GM19023 (cell line): ENCODE data around the gene CIB2.
A peak's percentile ranks its signal among the peaks of the same experiment; 100 is the strongest.

Experiments used
- ATAC-seq: cut with Tn5 transposase; IDR thresholded peaks from one replicate; pipeline ENCODE4 v1.9.1; 2021; ENCODE audit warnings: mild to moderate bottlenecking, moderate library complexity; ENCODE audit not compliant: unreplicated experiment

CIB2 gene

DNA sequence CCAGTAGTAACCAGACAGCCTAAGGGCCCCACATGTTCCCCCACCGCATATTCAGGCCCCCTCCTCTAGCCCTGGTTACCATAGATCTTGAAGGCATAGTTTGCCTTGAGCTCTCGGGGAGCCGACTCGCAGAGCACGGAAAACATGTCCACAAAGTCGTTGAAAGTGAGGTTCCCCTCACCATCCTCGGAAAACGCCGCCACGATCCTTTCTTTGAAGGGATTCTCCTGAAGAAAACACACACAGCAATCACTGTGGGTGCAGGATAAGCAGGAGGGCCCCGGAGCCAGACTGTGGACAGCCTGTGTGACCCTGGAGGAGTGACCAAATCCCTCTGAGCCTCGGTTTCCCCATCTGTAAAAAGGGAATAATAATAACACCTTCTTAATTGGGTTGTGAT is 22.1 kb downstream of the CIB2 start:
- ATAC-seq: no peak

GRCh38 chr15:78108300-78109084 is 22.8 kb downstream of the CIB2 start:
- no peak for ATAC-seq

GRCh38 chr15:78107471-78107870 is 23.8 kb downstream of the CIB2 start:
- no peak for ATAC-seq

DNA sequence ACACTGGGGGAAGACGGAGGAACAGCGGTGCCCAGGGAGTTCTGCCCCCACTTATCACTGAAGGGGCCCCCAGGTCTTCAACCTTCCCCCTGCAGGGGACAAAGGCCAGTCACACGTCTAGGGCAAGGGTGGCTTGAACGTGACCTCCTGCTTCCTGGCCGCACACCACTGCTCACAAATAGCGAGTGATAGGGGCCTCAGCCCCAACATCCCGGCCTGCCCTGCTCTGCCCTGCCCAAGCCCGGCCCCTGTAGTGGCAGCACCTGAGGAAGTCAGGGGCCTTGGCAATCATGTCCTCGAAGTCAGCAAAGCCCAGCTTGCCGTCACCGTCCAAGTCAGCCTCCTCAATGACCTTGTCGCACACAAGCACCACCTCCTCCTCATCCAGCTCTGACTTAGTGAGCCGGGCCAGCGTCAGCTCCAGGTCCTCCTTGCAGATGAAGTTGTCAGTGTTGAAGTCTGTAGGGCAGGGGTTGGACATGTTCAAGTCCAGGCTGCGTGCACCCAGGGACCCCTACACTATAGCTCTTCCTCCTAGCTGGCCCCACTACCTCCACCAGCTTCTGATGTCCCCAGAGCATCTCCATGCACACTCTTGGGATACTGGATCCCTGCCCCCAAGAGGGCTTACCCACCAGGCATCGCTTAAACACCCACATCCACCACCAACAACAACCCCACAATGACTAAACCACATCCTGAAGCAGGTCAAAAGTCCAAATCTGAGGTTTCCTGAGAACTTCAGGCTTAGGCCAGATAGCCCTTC is 25.6 kb downstream of the CIB2 start:
- ATAC-seq: no peak

DNA sequence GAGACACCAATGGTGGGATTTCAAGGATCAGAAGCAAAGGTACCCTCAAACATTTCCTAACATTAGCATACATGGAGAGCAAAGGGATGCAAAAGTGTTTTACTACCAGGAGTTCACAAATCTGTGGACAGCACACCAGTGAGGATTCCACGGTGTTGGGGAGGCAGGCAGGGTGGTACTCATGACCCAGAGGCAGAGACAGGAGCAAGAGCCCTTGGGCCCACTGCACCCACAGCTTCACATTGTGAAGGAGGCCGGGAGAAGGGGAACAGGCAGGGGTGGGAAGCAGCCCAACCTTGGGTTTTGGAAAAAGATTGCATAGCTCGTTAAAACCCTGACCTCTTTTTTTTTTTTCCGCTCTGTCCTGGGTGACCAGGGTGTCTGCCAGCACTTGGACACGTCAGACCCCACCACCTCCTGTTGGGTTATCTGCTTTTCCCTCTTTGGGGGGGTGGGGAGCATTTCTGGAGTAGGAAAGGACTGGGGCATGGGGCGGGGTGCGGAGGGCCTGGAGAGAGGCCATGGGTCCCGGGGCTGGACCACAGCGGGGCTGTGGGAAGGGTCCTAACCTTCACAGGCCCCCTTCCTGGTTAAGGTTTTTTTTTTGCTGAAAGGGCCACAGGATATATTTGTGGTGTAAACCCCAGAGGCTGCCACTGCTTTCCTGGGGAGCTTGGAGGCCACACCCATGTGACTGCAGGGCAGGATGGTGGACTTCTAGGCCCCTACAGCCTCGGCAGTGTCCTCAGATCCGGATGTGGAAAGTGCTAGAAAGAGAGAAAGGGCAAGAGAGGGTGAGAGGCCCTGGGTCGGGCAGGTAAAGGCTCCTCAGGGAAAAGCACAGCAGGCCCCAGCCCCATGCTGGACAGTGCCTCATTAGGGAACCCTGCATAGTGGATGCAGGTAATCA is 26.4 kb downstream of the CIB2 start:
- no peak for ATAC-seq

DNA sequence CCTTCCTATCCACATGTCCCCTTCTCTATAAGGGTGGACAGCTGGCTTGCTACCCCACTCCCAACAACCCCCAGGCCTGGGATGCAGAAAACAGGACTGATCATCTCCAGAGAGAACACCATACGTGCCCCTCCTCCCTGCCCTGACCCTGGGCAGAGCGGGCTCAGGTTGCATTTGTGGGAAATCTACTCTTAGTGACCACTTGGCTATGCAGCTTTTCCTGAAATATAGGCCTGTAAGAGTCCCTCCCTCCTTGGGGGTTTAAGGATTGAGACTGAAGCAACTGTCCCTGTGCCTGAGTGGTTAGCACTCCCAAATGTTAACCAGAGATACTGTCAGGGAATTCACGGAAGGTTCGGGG is 27.1 kb downstream of the CIB2 start:
- no peak for ATAC-seq

DNA sequence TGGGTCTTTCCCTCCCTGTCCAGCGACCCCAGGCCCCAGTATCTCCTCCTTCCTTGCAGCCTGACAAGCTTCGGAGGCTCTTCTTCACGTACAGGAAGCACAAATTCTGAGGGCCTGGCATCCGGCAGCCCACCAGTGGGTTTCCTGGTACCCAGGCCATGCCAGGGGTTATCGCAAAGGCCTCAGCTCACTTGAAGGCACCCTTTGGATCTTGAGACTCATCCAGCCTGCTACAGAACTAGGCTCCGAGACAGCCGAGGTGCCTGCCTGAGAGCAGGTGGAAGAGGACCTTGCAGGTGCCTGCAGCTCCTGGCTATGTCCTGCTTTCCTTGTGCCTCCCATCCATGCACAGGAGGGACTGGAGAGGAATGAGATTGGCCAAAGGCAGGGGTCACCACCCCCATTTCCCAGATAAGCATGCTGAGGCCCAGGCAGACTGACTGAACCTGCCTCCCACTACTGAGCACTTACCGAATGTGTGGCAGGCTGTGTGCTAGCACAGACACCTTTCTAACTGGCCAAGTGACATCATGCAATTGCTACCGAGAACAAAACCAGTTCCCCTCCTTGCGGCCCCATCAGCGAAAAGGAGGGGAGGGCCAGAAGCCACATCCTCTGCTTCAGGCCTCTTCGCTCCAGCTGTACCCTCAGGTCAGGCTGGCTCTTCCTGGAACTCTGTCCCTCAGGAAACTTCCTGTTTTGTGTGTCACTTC is 27.7 kb downstream of the CIB2 start:
- peak; percentile 69 for ATAC-seq

- no peak for ATAC-seq
Observed at GRCh38 chr15:78102741-78103140, 28.5 kb downstream of the CIB2 start.

DNA sequence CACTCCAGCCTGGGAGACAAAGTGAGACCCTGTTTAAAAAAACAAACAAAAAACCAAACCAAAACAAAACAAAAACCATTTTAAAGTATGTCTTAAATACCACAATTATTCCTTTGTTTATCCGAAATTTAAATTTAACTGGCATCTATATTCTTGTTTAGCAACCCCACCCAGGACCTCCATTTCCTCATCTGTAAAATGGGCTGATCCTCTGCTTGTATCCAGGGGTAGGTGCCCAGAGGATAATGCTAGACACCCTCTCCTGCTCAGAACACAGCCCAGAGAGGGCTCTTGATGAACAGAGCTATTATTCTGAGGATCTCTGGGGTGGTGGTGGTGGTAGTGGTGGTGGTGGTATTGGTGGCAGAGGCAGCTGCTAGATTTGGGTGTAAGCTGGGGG is 29.0 kb downstream of the CIB2 start:
- no peak for ATAC-seq

DNA sequence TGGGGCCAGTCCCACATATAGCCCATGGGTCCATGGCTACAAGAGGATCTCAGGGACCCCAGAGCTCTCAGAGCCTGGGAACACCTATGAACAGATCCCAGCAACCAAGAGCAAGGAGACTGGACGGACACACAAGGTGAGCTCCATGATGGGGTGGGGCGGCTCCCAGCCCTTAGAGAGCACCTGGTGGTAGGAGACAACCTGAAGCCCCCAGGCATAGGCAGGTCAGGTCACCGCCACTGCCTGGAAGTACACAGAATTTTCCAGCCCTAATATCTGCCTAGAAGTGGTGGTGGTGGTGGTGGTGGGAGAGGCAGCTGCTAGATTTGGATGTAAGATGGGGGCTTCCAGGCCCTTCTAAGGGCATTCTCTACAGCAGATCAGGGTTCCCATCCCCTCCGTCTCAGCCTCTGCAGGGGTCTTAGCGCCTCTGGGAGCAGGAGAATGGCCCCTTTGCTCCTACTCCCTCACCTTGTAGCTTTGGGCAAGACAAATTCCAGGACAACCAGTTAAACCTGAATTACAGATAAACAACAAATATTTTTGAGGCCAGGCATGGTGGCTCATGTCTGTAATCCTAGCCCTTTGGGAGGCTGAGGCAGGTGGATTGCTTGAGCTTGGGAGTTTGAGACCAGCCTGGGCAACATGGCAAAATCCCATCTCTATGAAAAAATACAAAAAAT is 29.7 kb downstream of the CIB2 start:
- no peak for ATAC-seq

- no peak for ATAC-seq
Observed at GRCh38 chr15:78100886-78101285, 30.4 kb downstream of the CIB2 start.

DNA sequence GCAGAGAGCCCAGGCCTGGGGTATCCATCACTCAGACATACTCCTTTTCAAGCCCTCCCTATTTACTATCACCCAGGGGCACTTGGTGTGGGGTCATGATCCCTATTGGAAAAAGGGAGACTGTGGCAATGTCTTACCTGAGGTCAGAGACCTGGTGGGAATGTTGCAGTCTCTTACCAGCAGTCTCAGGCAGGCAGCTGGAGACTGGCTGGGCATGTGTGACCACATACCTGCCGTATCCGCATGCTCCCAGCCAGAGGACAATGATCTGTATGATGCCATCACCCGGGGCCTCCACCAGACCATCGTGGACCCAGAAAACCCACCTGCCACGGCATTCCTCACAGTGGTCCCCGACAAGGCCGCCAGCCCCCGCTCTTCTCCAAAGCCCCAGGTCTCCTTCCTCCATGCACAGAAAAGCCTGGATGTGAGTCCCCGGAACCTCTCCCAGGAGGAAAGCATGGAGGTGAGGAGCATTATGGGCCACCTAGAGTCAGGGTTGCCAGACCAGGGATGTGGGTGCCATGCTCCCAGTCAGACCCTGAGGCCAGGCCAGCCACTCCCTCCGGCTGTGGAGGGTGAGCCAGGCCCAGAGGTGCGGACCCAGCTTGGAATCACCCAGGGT is 33.0 kb downstream of the CIB2 start:
- ATAC-seq: no peak

DNA sequence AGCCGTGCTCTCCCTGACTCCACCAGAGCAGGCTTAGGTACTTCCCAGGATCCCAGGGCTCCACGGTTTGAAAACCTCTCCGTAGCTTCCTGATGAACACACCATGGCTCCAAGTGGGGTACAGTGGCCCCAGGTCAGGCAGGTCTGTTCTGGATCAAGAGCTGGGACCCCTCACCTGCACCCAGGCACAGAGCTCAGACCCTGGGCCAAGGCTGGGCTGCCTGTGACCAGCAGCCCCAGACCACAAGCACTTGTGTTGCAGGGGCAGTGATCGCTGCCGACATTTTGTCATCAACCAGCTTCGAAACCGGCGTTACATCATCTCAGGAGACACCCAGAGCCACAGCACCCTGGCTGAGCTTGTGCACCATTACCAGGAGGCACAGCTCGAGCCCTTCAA is 33.6 kb downstream of the CIB2 start:
- ATAC-seq: no peak

GRCh38 chr15:78093242-78094020 is 37.8 kb downstream of the CIB2 start:
- no peak for ATAC-seq

DNA sequence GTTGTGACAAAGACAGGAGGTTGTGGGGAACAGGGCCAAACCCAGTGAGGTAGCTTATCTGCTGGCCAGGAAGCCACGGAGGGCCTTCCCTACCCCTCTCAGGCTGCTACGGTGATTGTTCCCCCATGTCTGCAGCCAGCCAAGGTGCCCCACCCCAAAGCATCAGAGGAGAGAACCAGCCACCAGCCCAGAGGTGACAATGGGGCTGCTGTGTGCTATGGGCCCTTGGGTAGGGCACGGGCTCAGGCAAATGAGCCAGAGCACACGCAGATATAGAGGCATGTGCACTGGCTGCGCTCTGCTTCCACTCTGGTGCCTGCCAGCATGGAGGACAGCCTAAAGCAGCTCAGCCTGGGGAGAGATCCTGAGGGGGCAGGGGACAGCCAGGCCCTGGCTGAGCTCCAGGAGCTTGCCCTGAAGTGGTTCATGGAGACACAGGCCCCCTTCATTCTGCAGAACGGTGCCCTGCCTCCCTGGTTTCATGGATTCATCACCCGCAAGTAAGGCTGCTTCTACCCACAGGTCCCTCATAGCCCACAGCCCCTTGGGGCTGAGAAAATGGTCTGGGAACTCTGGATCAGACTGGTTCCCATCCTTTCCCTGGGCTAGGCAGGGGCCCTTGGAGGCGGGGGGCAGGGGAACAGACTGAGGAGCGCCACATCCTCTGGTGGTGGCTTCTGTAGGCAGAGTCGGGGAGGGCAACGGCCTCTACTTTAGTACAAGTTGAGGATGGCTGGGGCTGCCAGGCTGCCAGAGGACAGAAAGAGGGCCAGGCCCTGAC is 38.8 kb downstream of the CIB2 start, which contains the start of gene SH2D7:
Gene SH2D7, plus strand, starts transcription at position 301 of the 781 bp plus-strand sequence. Its CDS starts 24 bp downstream, at position 325.
- no peak for ATAC-seq

DNA sequence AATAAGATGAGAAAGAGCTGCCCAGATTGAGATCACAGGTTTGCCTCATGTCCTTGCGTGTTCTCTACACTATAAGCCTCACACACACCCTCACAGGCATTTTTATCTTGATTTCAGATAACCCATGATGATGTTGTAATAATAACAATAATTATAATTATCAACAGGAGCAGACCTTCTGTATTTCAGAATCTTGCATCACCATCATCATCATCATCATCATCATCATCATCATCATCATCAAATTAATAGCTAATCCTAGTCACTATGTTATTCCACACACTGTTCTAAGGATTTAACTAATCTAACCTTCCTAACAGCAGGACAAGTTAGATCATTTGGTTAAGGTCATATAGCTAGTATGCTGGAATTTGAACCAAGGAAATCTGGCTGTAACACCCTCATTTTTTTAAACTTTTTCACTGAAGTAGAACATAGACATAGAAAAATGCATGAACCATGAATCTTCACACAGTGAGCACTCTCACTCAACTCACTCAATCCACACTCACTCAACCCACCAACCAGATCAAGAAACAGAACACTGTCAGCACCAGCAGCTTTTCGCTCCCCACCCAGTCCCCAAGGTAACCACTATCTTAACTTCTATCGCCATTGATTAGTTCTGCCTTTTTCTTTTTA is 40.7 kb downstream of the CIB2 start:
- no peak for ATAC-seq

DNA sequence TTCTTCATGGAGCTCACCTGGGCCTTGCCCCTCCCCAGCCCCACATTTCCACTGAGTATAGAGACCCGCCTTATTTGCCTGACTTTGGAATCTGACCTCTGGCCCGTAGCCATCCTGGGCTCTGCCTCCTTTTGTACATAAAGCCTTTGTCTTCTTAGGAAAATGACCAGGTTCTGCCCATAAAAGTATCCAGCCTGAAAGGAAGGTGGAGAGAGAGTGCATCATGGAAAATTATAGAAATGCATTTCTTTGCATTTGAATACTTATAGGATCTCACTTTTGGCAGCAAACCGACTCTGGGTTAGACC is 42.5 kb downstream of the CIB2 start:
- ATAC-seq: no peak
